HG03108 (cell line): ENCODE results near the gene NF2.

ENCODE experiments used
- ATAC-seq: cut with Tn5 transposase; IDR thresholded peaks from one replicate; pipeline ENCODE4 v1.9.1; 2021; ENCODE audit warnings: moderate library complexity; ENCODE audit not compliant: unreplicated experiment

NF2 gene

GRCh38 chr22:29661336-29661735 is 57.9 kb downstream of the NF2 start:
- no peak for ATAC-seq

- no peak for ATAC-seq
Observed at GRCh38 chr22:29663180-29663821, 59.9 kb downstream of the NF2 start.

GRCh38 chr22:29665486-29665885 is 62.1 kb downstream of the NF2 start:
- ATAC-seq, result no peak

- ATAC-seq, result no peak
Observed at GRCh38 chr22:29668673-29669072, 65.2 kb downstream of the NF2 start.

- ATAC-seq, result no peak
Observed at GRCh38 chr22:29670626-29671025, 67.2 kb downstream of the NF2 start.

- no peak for ATAC-seq
Observed at GRCh38 chr22:29673361-29674066, 70.1 kb downstream of the NF2 start.

- ATAC-seq, result no peak
Observed at GRCh38 chr22:29674121-29674520, 70.7 kb downstream of the NF2 start.

GRCh38 chr22:29679316-29679715 is 75.9 kb downstream of the NF2 start:
- no peak for ATAC-seq

- no peak for ATAC-seq
Observed at GRCh38 chr22:29683536-29683935, 80.1 kb downstream of the NF2 start.

- no peak for ATAC-seq
Observed at GRCh38 chr22:29684244-29684643, 80.8 kb downstream of the NF2 start.

GRCh38 chr22:29689206-29689879 is 85.9 kb downstream of the NF2 start:
- no peak for ATAC-seq

GRCh38 chr22:29689880-29690213 is 86.4 kb downstream of the NF2 start:
- ATAC-seq, result no peak

GRCh38 chr22:29690476-29690875 is 87.0 kb downstream of the NF2 start:
- no peak for ATAC-seq

- no peak for ATAC-seq
Observed at GRCh38 chr22:29691636-29692326, 88.3 kb downstream of the NF2 start.

- ATAC-seq, result no peak
Observed at GRCh38 chr22:29692327-29692640, 88.9 kb downstream of the NF2 start.

- no peak for ATAC-seq
Observed at GRCh38 chr22:29693161-29693560, 89.7 kb downstream of the NF2 start.

GRCh38 chr22:29693671-29694070 is 90.2 kb downstream of the NF2 start:
- ATAC-seq, result no peak

GRCh38 chr22:29695129-29695926 is 91.9 kb downstream of the NF2 start:
- ATAC-seq, result no peak

- no peak for ATAC-seq
Observed at GRCh38 chr22:29697853-29698598, 94.6 kb downstream of the NF2 start.

GRCh38 chr22:29700206-29700899 is 96.9 kb downstream of the NF2 start:
- no peak for ATAC-seq
